HL-60 (cell line): ENCODE results near the gene CLEC2L.

Source experiments
- DNase-seq, 2 experiments: peaks; one replicate each; pipeline ENCODE4 v3.0.0-alpha.2; 2010 to 2020; ENCODE audit warnings: low read depth in 1 of 2, low spot score in 1 of 2
- H3K27ac ChIP-seq: fragments of 250-450 bp; sonication (Bioruptor Pico); replicated peaks from 2 replicates; pipeline ENCODE4 v1.5.1; 2020; ENCODE audit warnings: mild to moderate bottlenecking, moderate library complexity
- H3K27me3 ChIP-seq: fragments of 250-450 bp; sonication (Bioruptor Pico); 2 replicates; pipeline ENCODE4 v1.5.1; 2021; ENCODE audit warnings: mild to moderate bottlenecking, moderate library complexity; ENCODE audit not compliant: insufficient read depth, poor library complexity, severe bottlenecking
- H3K4me3 ChIP-seq: replicated peaks from 2 replicates; pipeline ENCODE4 v1.5.1; 2011; ENCODE audit warnings: mild to moderate bottlenecking, control low read depth, low read length; ENCODE audit not compliant: insufficient read depth
- GABPA ChIP-seq: IDR thresholded peaks from 2 replicates; pipeline ENCODE4 v1.6.1; 2012; ENCODE audit warnings: low read depth
- POLR2AphosphoS5 ChIP-seq: IDR thresholded peaks from 2 replicates; pipeline ENCODE4 v1.6.1; 2012; ENCODE audit warnings: low read depth
- SPI1 ChIP-seq: IDR thresholded peaks from 2 replicates; pipeline ENCODE4 v1.6.1; 2012; ENCODE audit warnings: low read depth, mild to moderate bottlenecking, borderline replicate concordance
- TF ChIP-seq, protein P1 (sequence below): IDR thresholded peaks from 2 replicates; pipeline ENCODE4 v1.6.1; 2012; ENCODE audit warnings: low read depth; ENCODE audit not compliant: insufficient replicate concordance
- TF ChIP-seq, protein P2 (sequence below): IDR thresholded peaks from one replicate; pipeline ENCODE4 v1.5.1; 2011; ENCODE audit warnings: low read length, control low read depth, inconsistent platforms; ENCODE audit not compliant: insufficient read depth

Gene CLEC2L

DNA sequence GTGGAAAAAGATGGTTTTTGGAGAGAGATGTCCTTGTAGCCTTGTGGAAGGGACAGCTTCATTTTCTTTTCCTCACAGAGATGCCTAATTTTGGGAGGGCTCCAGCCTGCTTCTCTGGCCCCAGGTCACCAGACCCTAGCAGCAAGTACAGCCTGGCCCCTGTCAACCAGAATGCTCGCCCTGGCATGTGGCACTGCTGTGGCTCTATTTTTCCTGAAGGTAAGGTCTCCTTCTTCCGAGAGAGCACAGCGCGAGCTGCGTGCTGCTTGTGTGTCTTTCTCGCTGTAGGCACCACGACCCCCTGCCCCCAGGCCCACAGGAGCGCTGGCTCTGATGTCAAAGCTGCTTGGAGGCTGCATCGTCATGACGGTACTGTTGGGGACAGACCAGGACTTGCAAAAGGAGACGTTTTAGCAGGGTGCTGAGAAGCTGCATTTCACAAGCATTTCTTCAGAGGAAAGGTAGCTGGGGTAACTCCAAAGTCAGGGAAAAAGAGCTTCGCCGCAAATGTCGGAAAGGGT is 58.7 kb downstream of the CLEC2L start:
- no peak for TF ChIP-seq GABPA
- TF ChIP-seq, protein P1, sequence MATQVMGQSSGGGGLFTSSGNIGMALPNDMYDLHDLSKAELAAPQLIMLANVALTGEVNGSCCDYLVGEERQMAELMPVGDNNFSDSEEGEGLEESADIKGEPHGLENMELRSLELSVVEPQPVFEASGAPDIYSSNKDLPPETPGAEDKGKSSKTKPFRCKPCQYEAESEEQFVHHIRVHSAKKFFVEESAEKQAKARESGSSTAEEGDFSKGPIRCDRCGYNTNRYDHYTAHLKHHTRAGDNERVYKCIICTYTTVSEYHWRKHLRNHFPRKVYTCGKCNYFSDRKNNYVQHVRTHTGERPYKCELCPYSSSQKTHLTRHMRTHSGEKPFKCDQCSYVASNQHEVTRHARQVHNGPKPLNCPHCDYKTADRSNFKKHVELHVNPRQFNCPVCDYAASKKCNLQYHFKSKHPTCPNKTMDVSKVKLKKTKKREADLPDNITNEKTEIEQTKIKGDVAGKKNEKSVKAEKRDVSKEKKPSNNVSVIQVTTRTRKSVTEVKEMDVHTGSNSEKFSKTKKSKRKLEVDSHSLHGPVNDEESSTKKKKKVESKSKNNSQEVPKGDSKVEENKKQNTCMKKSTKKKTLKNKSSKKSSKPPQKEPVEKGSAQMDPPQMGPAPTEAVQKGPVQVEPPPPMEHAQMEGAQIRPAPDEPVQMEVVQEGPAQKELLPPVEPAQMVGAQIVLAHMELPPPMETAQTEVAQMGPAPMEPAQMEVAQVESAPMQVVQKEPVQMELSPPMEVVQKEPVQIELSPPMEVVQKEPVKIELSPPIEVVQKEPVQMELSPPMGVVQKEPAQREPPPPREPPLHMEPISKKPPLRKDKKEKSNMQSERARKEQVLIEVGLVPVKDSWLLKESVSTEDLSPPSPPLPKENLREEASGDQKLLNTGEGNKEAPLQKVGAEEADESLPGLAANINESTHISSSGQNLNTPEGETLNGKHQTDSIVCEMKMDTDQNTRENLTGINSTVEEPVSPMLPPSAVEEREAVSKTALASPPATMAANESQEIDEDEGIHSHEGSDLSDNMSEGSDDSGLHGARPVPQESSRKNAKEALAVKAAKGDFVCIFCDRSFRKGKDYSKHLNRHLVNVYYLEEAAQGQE: no peak
- TF ChIP-seq POLR2AphosphoS5: no peak
- no peak for TF ChIP-seq SPI1
- TF ChIP-seq, protein P2, sequence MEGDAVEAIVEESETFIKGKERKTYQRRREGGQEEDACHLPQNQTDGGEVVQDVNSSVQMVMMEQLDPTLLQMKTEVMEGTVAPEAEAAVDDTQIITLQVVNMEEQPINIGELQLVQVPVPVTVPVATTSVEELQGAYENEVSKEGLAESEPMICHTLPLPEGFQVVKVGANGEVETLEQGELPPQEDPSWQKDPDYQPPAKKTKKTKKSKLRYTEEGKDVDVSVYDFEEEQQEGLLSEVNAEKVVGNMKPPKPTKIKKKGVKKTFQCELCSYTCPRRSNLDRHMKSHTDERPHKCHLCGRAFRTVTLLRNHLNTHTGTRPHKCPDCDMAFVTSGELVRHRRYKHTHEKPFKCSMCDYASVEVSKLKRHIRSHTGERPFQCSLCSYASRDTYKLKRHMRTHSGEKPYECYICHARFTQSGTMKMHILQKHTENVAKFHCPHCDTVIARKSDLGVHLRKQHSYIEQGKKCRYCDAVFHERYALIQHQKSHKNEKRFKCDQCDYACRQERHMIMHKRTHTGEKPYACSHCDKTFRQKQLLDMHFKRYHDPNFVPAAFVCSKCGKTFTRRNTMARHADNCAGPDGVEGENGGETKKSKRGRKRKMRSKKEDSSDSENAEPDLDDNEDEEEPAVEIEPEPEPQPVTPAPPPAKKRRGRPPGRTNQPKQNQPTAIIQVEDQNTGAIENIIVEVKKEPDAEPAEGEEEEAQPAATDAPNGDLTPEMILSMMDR: no peak
- Histone ChIP-seq H3K27me3 (no peaks in the 10 kb centered on the region), H3K4me3 (no peak overlapping the region), H3K27ac (no peak overlapping the region)
- DNase-seq: no peak

DNA sequence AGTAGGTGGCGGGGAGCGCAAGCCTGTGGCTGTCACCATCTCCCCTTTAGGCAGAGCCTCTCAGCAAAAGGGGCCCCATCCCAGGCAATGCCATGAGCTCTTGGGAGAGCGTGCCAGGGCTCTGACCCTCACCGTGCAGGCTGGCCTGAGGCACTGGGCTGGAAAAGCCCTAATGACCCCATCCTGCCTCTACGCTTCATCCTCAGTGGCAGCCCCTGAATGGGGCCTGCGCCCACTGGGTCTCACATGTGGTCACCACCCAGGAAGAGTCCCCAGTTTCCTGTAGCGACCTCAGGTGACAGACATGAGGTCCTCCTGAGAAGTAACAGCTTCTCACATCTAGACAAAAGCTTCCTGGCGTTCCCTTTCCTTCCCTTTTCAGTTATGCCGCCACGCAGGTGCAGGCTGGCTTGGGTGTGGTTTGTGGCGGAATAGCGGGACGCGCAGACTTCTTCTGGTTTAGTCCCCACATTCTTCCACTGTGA is 59.2 kb downstream of the CLEC2L start:
- DNase-seq: no peak
- Histone ChIP-seq H3K27ac (no peak overlapping the region), H3K27me3 (no peaks in the 10 kb centered on the region), H3K4me3 (no peak overlapping the region)
- TF ChIP-seq, protein P1: no peak
- TF ChIP-seq POLR2AphosphoS5: no peak
- no peak for TF ChIP-seq GABPA
- TF ChIP-seq SPI1: no peak
- TF ChIP-seq, protein P2: no peak

DNA sequence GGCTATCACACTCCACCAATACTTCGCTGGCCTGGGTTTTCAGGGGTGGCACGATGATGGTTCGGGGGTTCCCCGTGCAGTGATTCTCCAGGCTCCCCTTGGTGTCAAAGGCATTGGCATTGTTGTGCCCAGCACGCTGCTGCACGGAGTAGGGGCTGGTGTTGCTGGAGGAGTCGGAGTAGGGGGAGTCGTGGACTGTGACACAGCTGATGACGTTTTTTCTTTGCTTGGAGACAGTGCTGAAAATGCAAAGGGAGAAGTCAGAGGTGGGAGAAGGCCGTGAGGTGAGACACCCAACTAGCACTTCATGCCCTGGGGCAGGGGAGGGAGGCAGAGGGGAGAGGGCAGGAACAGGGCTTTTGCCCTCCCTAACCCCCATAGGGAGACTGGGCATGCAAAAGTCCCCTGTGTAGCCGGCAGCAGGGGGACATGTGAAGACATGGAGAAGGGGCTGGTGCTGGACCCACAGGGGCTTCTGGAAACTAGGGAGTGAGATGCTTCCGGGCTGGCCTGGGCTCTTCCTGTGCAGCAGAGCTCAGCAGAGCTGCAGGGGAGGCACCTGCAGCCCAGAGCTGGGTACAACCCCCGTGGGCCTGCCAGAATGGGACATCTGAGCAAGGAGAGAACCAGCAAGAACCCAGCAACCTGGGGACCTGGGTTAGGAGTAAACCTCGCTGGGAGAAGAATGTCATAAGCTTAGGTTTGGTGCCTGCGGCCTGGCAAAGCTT is 60.5 kb downstream of the CLEC2L start:
- no peak for TF ChIP-seq POLR2AphosphoS5
- TF ChIP-seq, protein P2: no peak
- TF ChIP-seq, protein P1: no peak
- TF ChIP-seq SPI1: no peak
- no peak for TF ChIP-seq GABPA
- Histone ChIP-seq H3K27me3 (no peaks in the 10 kb centered on the region), H3K4me3 (no peak overlapping the region), H3K27ac (no peak overlapping the region)
- no peak for DNase-seq
